Body of pancreas (tissue), 4 donors: ENCODE measurements around the gene PCYT2. TPM values are rescaled to one million over a fixed set of nuclear protein-coding genes. Genes with fewer than 3 reads are reported as not detected.

Experiments used
- ATAC-seq: fragments of 150-250 bp; one replicate; pipeline ENCODE4 v1.9.1; 2016
- DNase-seq, 4 donors: peaks; one replicate each; pipeline ENCODE4 v3.0.0-alpha.2; 2019
- H3K27ac ChIP-seq, 4 donors: fragments of 200-600 bp; sonication (generic); 1 replicate in 3 of 4; 2 replicates in 1 of 4; pipeline versions ENCODE4 v1.5.1 to v1.6.1; 2016 to 2019; ENCODE audit warnings: mild to moderate bottlenecking in 1 of 4, mixed read lengths in 1 of 4, moderate library complexity in 1 of 4
- H3K27me3 ChIP-seq, 2 donors: fragments of 200-600 bp; sonication (generic); one replicate each; pipeline ENCODE4 v1.6.0; 2016; ENCODE audit warnings: mild to moderate bottlenecking in 1 of 2
- H3K36me3 ChIP-seq, 2 donors: fragments of 200-600 bp; sonication (generic); replicated peaks in 1 of 2; 2 replicates each; pipeline ENCODE4 v1.5.1; 2016; ENCODE audit warnings: low read depth in 2 of 2; ENCODE audit not compliant: insufficient read depth in 1 of 2
- H3K4me1 ChIP-seq: fragments of 200-600 bp; sonication (generic); one replicate; pipeline ENCODE4 v1.6.0; 2016
- H3K4me3 ChIP-seq, 2 donors: fragments of 200-600 bp; sonication (generic); 1 replicate in 1 of 2; 2 replicates in 1 of 2; pipeline ENCODE4 v1.5.1; 2016 to 2019
- H3K9me3 ChIP-seq, 3 donors: fragments of 200-600 bp; sonication (generic); 1 replicate in 2 of 3; 2 replicates in 1 of 3; pipeline ENCODE4 v1.5.1; 2016
- CTCF ChIP-seq, 7 experiments: fragments of 450-650 bp in 4 of 7; fragments of 200-600 bp in 3 of 7; sonication (generic) in 3 of 7; IDR thresholded peaks; one replicate each; pipeline ENCODE4 v1.5.1; 2016 to 2019; ENCODE audit warnings: antibody characterized with exemption in 7 of 7
- POLR2A ChIP-seq, 3 donors: fragments of 450-650 bp; IDR thresholded peaks; one replicate each; pipeline ENCODE4 v1.6.1; 2016; ENCODE audit warnings: antibody characterized with exemption in 3 of 3, mild to moderate bottlenecking in 2 of 3
- WGBS, 2 donors: methylation state at CpG; one replicate each; pipeline ENCODE4 v1.1.5; 2017; 5-methylcytosine and 5-hydroxymethylcytosine counted together
- intact Hi-C: fragments of 100-400 bp; cut with DNase I; formaldehyde crosslinking; loops from one replicate; pipeline ENCODE4 v1.15.1; 2023
- total RNA-seq, 2 donors: library from RNA; depleted of rRNA; stranded (reverse); fragments of >200 nt; gene quantifications; one replicate each; pipeline ENCODE4 v1.1.0, GENCODE V29; 2016

The PCYT2 gene
- total RNA-seq, 2 donors from 2014 or later, result 13.0 to 25.1 TPM

GRCh38 chr17:81900181-81900820 is 10.9 kb downstream of the PCYT2 start:
- no peak for ATAC-seq
- peaks cover 18% of the 10 kb centered on the region for H3K4me1 ChIP-seq
- DNase-seq, result no peak
- no peak overlapping the region for H3K27ac ChIP-seq
- TF ChIP-seq POLR2A (IDR thresholded peaks at IDR 0.05), result no peak
- no peak for TF ChIP-seq CTCF (IDR thresholded peaks at IDR 0.05)
- H3K4me3 ChIP-seq, result no peak overlapping the region
- peaks cover 2 to 4% of the 10 kb centered on the region in 2 donors for H3K36me3 ChIP-seq
- intact Hi-C loops, result no loop called here
- 77 to 81% methylated on average over 3 to 18 of the region's 18 CpGs for WGBS, 2 donors
- H3K27me3 ChIP-seq, result no peaks in the 10 kb centered on the region
- H3K9me3 ChIP-seq, result no peaks in the 10 kb centered on the region

- Histone ChIP-seq H3K27ac (no peak overlapping the region), H3K4me3 (no peak overlapping the region), H3K27me3 (no peaks in the 10 kb centered on the region), H3K4me1 (peaks cover 18% of the 10 kb centered on the region), H3K9me3 (no peaks in the 10 kb centered on the region), H3K36me3 (peaks cover 2 to 4% of the 10 kb centered on the region in 2 donors)
- WGBS, 2 donors, result 90 to 93% methylated on average over 12 to 19 of the region's 22 CpGs
- TF ChIP-seq POLR2A (IDR thresholded peaks at IDR 0.05) (no peak), CTCF (IDR thresholded peaks at IDR 0.05) (no peak)
- ATAC-seq (no peak), DNase-seq (no peak)
- intact Hi-C loops, result no loop called here
Measured at GRCh38 chr17:81899514-81900166, 11.6 kb downstream of the PCYT2 start.

GRCh38 chr17:81898885-81899284 is 12.3 kb downstream of the PCYT2 start:
- Histone ChIP-seq H3K9me3 (no peaks in the 10 kb centered on the region), H3K27ac (no peak overlapping the region), H3K4me1 (peaks cover 18% of the 10 kb centered on the region), H3K4me3 (no peak overlapping the region), H3K27me3 (no peaks in the 10 kb centered on the region), H3K36me3 (peaks cover 4% of the 10 kb centered on the region in 2 donors)
- TF ChIP-seq POLR2A (IDR thresholded peaks at IDR 0.05), result no peak
- no peak for TF ChIP-seq CTCF (IDR thresholded peaks at IDR 0.05)
- WGBS, 2 donors, result 82% methylated on average over 9 of the region's 9 CpGs; no CpG with 5 or more reads in 1 of the 2 donors
- DNase-seq, result no peak
- ATAC-seq, result no peak
- intact Hi-C loops, result no loop called here

- ATAC-seq (no peak), DNase-seq (no peak)
- WGBS, 2 donors, result 88 to 93% methylated on average over 18 to 19 of the region's 19 CpGs
- intact Hi-C loops, result no loop called here
- Histone ChIP-seq H3K4me3 (no peak overlapping the region), H3K27ac (no peak overlapping the region), H3K9me3 (no peaks in the 10 kb centered on the region), H3K27me3 (no peaks in the 10 kb centered on the region), H3K4me1 (peaks cover 18% of the 10 kb centered on the region), H3K36me3 (peaks cover 4% of the 10 kb centered on the region in 2 donors)
- TF ChIP-seq POLR2A (IDR thresholded peaks at IDR 0.05), result no peak
- TF ChIP-seq CTCF (IDR thresholded peaks at IDR 0.05), result no peak
Measured at GRCh38 chr17:81898029-81898866, 13.0 kb downstream of the PCYT2 start.
